RWPE2 (cell line): ENCODE measurements around the gene DPP10.

Experiments used
- ATAC-seq: fragments of 200-7000 bp; cut with Tn5 transposase; 3 replicates; pipeline ENCODE4 v1.9.1; 2021; ENCODE audit warnings: low read depth
- DNase-seq: peaks from one replicate; pipeline ENCODE4 v3.0.0-alpha.2; 2020; ENCODE audit warnings: low spot score
- H3K27ac ChIP-seq: fragments of 450-650 bp; 2 replicates; pipeline ENCODE4 v1.5.1; 2017; ENCODE audit warnings: mild to moderate bottlenecking; ENCODE audit not compliant: poor library complexity, severe bottlenecking
- H3K27me3 ChIP-seq: fragments of 250-450 bp; sonication (Bioruptor Pico); 2 replicates; pipeline ENCODE4 v1.5.1; 2021; ENCODE audit warnings: mild to moderate bottlenecking, moderate library complexity; ENCODE audit not compliant: insufficient read depth, poor library complexity, severe bottlenecking
- H3K36me3 ChIP-seq: fragments of 250-450 bp; sonication (Bioruptor Pico); 2 replicates; pipeline ENCODE4 v1.5.1; 2020; ENCODE audit warnings: low read depth, mild to moderate bottlenecking, moderate library complexity
- H3K4me1 ChIP-seq: fragments of 250-450 bp; sonication (Bioruptor Pico); 2 replicates; pipeline ENCODE4 v1.5.1; 2021; ENCODE audit warnings: mild to moderate bottlenecking, moderate library complexity; ENCODE audit not compliant: insufficient read depth, poor library complexity, severe bottlenecking
- H3K4me3 ChIP-seq: fragments of 250-450 bp; sonication (Bioruptor Pico); 2 replicates; pipeline ENCODE4 v1.5.1; 2021; ENCODE audit warnings: mild to moderate bottlenecking, moderate library complexity; ENCODE audit not compliant: severe bottlenecking
- H3K9me3 ChIP-seq: fragments of 250-450 bp; sonication (Bioruptor Pico); 2 replicates; pipeline ENCODE4 v1.5.1; 2021; ENCODE audit warnings: mild to moderate bottlenecking, moderate library complexity; ENCODE audit not compliant: severe bottlenecking
- TF ChIP-seq, protein P1 (sequence below): fragments of 450-650 bp; IDR thresholded peaks from one replicate; pipeline ENCODE4 v1.5.1; 2017; ENCODE audit warnings: mild to moderate bottlenecking, moderate library complexity; ENCODE audit not compliant: poor library complexity, severe bottlenecking

DPP10 gene

DNA sequence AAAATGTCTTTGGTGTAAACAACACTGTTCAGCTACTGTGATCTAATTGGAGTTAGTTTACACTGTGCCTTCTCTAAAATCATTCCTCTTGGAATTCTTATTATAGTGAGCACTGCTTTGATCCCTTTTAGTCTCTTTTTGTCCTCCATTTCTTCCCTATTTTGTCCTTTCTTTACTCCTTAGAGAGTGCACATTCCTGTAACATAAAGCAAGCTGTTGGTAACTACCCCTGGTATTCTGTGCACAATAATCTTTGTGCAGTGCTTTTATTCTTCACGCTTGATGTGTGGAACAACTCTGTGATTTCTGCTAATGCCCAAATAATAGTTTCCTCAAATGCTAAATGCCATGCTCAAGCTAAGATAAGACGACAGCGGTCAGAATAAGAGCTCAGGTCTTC, 401.5 kb downstream of the DPP10 start:
- no peaks in the 10 kb centered on the region for H3K36me3 ChIP-seq
- H3K27me3 ChIP-seq = no peaks in the 10 kb centered on the region
- no peak overlapping the region for H3K27ac ChIP-seq
- H3K9me3 ChIP-seq = no peaks in the 10 kb centered on the region
- no peak for ATAC-seq
- DNase-seq = no peak
- TF ChIP-seq, protein P1, sequence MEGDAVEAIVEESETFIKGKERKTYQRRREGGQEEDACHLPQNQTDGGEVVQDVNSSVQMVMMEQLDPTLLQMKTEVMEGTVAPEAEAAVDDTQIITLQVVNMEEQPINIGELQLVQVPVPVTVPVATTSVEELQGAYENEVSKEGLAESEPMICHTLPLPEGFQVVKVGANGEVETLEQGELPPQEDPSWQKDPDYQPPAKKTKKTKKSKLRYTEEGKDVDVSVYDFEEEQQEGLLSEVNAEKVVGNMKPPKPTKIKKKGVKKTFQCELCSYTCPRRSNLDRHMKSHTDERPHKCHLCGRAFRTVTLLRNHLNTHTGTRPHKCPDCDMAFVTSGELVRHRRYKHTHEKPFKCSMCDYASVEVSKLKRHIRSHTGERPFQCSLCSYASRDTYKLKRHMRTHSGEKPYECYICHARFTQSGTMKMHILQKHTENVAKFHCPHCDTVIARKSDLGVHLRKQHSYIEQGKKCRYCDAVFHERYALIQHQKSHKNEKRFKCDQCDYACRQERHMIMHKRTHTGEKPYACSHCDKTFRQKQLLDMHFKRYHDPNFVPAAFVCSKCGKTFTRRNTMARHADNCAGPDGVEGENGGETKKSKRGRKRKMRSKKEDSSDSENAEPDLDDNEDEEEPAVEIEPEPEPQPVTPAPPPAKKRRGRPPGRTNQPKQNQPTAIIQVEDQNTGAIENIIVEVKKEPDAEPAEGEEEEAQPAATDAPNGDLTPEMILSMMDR = no peak
- no peaks in the 10 kb centered on the region for H3K4me1 ChIP-seq
- no peak overlapping the region for H3K4me3 ChIP-seq

DNA sequence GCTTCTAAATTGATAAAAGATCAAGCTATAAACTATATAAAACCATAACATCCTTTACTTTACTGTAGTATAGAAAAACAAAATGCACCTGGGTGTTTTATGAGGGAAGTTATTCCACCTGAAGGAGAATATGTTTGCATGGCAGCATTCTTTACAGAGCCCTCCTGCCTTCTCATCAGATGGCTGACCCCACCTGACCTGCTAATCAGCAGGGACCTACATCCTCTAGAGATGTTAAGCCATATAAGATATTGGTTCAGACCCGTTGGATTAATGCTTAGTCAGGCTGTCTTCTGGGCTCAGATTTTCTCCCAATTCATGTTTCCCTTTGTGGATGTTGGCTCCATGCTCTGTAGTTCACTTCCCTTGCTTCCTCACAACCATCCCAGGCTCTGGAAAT, 414.8 kb downstream of the DPP10 start:
- Histone ChIP-seq H3K36me3 (no peaks in the 10 kb centered on the region), H3K4me3 (no peak overlapping the region), H3K27ac (no peak overlapping the region), H3K9me3 (no peaks in the 10 kb centered on the region), H3K27me3 (no peaks in the 10 kb centered on the region), H3K4me1 (no peaks in the 10 kb centered on the region)
- ATAC-seq = no peak
- no peak for DNase-seq
- TF ChIP-seq, protein P1 = no peak

DNA sequence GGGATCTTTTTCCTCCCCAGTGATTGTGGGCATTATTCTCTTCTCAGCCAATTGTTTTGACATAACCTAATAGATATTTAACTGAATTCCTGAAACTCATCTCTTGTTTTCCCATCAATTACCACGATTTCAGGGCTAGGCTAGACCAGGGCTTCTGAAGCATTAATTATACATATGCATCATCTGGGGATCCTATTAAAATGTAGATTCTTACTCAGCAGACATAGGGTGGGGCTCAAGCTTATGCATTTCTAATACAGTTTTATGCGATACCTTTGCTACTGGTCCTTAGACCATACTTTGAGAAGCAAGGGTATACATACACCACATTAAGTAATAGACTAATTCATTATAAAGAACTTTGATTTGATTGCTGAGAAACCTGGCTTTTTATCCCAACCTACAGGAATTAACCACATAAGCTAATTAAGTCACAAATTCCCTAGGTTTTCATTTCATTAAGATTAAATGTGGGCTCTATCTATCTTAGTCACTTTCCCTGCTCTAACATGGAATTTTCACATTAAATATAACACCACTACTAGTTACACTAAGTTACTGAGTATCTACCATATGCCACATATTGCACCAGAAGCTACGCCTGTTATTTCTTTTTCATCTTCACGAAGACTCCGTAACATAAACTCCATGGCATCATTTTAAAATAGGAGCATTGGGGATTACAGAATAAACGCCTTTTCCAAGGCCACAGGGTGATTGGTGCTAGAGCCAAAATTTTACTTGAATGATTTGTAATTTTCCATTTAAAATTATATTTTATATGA, 417.5 kb downstream of the DPP10 start:
- TF ChIP-seq, protein P1 = no peak
- Histone ChIP-seq H3K4me3 (no peak overlapping the region), H3K27ac (no peak overlapping the region), H3K27me3 (no peaks in the 10 kb centered on the region), H3K4me1 (no peaks in the 10 kb centered on the region), H3K36me3 (no peaks in the 10 kb centered on the region), H3K9me3 (no peaks in the 10 kb centered on the region)
- DNase-seq (no peak), ATAC-seq (no peak)

GRCh38 chr2:114862243-114862642, 419.8 kb downstream of the DPP10 start:
- no peak overlapping the region for H3K4me3 ChIP-seq
- DNase-seq (no peak), ATAC-seq (no peak)
- TF ChIP-seq, protein P1 = no peak
- H3K27me3 ChIP-seq = no peaks in the 10 kb centered on the region
- no peaks in the 10 kb centered on the region for H3K36me3 ChIP-seq
- H3K9me3 ChIP-seq = no peaks in the 10 kb centered on the region
- H3K4me1 ChIP-seq = no peaks in the 10 kb centered on the region
- no peak overlapping the region for H3K27ac ChIP-seq

GRCh38 chr2:114864901-114865300, 422.5 kb downstream of the DPP10 start:
- DNase-seq (no peak), ATAC-seq (no peak)
- Histone ChIP-seq H3K36me3 (no peaks in the 10 kb centered on the region), H3K9me3 (no peaks in the 10 kb centered on the region), H3K4me1 (no peaks in the 10 kb centered on the region), H3K27ac (no peak overlapping the region), H3K4me3 (no peak overlapping the region), H3K27me3 (no peaks in the 10 kb centered on the region)
- TF ChIP-seq, protein P1 = no peak
